Measurements from ENCODE around the gene MKS1. TPM values are rescaled to one million over a fixed set of nuclear protein-coding genes. Genes with fewer than 3 reads are reported as not detected.

MKS1 gene
- total and polyA plus RNA-seq, 2 of the 8 experiments (the other 6 are each of a cell fraction or from before 2014, with no cell fraction given): 12.0 to 21.7 TPM

- TF ChIP-seq CHD7 (IDR thresholded peaks at IDR 0.05; ENCODE audit: insufficient replicate concordance, low read length) (no peak), JUN (IDR thresholded peaks at IDR 0.05; ENCODE audit: low read depth, low read length) (no peak), POU5F1 (IDR thresholded peaks at IDR 0.05; ENCODE audit: low read depth, low read length) (no peak), EP300 (IDR thresholded peaks at IDR 0.05; ENCODE audit: borderline replicate concordance in 1 of 2, low read depth in 2 of 2, low read length in 2 of 2) (no peak), PHF8 (conservative IDR thresholded peaks at IDR 0.05; ENCODE audit: low read depth, low read length) (no peak), BRCA1 (IDR thresholded peaks at IDR 0.05; ENCODE audit: low read depth, low read length) (no peak), KDM5A (IDR thresholded peaks at IDR 0.05; ENCODE audit: low read length) (no peak), HDAC2 (IDR thresholded peaks at IDR 0.05; ENCODE audit: borderline replicate concordance in 1 of 2, low read depth in 2 of 2, low read length in 2 of 2) (no peak)
Observed at GRCh38 chr17:58217766-58218165, 1.3 kb downstream of the MKS1 start (continued).

Measured in H1 (cell line).